GM12875 (cell line): ENCODE data around the gene HOXA6.

Experiments used
- H3K4me3 ChIP-seq: one replicate; pipeline ENCODE4 v1.5.1; 2011; ENCODE audit warnings: low read depth, low read length, control low read depth
- TF ChIP-seq, protein P1 (sequence below): IDR thresholded peaks from 2 replicates; pipeline ENCODE4 v1.5.1; 2011; ENCODE audit warnings: low read depth, mild to moderate bottlenecking, control low read depth, inconsistent platforms, low read length, moderate library complexity, borderline replicate concordance; ENCODE audit not compliant: insufficient read depth

The HOXA6 gene

GRCh38 chr7:27178366-27178765, 30.8 kb upstream of the HOXA6 start:
- TF ChIP-seq, protein P1, sequence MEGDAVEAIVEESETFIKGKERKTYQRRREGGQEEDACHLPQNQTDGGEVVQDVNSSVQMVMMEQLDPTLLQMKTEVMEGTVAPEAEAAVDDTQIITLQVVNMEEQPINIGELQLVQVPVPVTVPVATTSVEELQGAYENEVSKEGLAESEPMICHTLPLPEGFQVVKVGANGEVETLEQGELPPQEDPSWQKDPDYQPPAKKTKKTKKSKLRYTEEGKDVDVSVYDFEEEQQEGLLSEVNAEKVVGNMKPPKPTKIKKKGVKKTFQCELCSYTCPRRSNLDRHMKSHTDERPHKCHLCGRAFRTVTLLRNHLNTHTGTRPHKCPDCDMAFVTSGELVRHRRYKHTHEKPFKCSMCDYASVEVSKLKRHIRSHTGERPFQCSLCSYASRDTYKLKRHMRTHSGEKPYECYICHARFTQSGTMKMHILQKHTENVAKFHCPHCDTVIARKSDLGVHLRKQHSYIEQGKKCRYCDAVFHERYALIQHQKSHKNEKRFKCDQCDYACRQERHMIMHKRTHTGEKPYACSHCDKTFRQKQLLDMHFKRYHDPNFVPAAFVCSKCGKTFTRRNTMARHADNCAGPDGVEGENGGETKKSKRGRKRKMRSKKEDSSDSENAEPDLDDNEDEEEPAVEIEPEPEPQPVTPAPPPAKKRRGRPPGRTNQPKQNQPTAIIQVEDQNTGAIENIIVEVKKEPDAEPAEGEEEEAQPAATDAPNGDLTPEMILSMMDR = no peak
- H3K4me3 ChIP-seq = no peak overlapping the region

DNA sequence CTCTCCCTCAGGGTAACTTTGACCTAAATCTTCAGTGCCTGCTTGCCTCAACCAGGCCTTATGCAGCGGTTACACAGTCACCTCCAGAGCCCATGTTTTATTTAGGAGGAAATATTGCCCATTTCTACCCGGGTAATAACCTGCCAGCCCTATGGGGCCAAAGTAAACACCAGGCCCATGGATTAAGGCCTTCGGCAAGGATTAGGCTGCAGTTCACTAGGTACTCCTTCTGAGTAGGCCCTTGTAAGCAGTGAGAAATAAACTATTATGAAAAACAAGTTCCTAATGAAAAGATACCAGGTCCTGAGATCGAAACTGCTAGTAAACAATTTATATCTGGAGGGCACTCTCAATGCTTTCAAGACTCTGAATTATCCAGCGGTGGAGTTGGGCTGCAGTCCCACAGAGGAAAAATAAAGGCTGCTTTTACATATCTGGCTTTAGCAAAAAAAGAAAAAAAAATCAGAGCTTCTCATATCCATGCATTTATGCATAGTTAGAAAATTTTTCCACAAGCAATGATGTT, 30.3 kb upstream of the HOXA6 start:
- H3K4me3 ChIP-seq = no peak overlapping the region
- TF ChIP-seq, protein P1 = no peak

GRCh38 chr7:27176962-27177794, 29.6 kb upstream of the HOXA6 start:
- TF ChIP-seq, protein P1 = no peak
- H3K4me3 ChIP-seq = no peak overlapping the region

DNA sequence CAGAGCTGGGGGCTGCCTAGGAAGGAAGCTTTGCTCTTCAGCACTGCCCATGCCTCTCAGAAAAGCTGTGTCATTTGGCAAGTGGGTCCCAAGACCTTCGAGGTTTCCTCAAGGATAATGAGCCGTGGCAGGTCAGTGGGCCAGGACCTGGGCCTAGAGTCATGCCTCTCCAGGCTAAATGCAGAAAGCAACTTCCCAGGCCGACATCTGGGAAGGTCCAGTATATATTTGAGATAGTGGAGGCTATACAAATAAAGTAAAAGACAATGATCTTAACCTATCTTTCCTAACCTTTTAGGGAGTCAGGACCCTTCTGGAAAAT, 28.9 kb upstream of the HOXA6 start:
- H3K4me3 ChIP-seq = no peak overlapping the region
- TF ChIP-seq, protein P1 = no peak

DNA sequence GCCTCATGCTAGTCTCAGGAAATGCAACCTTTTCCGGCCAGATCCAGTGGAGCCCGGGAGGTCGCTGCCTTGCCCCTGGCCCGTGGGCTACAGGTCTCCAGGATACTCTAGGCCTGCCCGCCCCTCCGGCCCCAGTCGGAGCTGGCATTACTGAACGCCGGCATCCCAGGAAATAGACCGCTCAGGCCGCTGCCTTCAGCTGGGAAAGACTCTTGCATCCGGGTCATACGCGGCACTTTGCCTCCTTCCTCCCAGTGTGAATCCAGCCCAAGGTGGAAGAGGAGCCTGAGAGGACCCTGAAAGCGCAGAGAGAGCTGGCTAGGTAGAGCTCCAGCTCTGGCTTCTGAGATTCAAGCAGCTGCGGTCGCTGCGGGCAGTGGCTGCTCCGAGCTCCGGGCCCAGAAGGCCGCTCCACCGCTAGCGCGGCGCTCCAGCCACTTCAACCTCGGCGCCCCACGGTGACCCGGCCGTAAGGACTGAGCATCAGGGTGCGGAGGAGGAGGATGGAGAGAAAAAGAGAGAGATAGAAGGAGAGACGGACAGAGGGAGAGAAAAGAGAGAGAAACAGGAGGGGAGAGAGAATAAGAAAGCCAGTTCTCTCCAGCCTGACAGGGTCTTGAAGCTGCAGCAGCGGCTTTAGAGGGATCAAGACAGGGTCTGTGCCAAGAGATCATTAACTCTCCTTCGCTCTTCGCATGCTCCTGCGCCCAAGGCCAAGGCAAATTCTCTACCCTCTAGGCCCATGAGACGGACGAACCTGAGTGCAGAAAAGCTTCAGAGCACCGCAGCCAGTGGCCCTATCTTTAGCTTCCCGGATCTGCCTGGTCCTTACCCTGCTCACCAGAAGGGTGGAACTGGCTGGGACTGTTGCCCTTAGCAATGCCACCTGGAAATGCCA, 28.3 kb upstream of the HOXA6 start:
- TF ChIP-seq, protein P1 = no peak
- H3K4me3 ChIP-seq = no peak overlapping the region

DNA sequence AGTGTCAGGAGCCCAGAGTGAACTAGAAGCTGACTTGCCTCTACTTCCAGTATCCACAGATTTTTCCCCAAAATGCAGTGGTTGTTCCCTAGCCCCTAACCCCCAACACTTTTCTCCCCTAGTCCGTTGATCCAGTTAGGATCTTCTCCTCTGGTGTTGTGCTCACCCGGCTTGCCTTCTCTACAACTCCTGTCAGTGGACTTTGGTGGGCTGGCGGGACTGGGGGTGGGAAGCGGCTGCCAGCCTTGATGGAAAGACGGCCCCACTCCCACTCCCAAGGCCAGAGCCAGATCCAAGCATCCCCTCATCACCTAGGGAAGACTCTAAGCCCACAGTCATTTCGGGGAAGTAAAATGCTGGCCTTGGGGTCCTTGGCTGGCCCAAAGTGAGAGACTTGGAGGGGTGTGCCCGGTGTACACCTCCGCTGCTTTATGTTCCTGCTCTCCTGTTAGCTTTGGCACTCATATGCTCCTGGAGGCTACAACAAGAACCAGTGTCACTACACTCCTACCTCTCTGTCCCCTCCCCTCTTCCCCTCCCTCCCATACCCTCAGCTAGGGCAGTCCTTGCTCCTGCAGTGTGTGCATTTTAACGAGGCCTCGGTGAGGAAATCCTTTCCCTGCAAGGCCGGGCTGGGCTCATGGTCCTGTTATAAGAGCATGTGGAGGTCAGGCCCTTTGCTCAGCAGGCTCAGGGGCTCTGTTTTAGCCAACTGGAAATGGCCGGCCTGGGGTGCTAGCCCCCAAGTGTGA, 27.5 kb upstream of the HOXA6 start:
- H3K4me3 ChIP-seq = no peak overlapping the region
- TF ChIP-seq, protein P1 = no peak
